HepG2 (cell line): ENCODE measurements around the gene IRS1. TPM values are rescaled to one million over a fixed set of nuclear protein-coding genes. Genes with fewer than 3 reads are reported as not detected.

ENCODE experiments used
- ATAC-seq: fragments of 200-7000 bp; cut with Tn5 transposase; 3 replicates; pipeline ENCODE4 v1.9.1; 2020; ENCODE audit warnings: mild to moderate bottlenecking, moderate library complexity
- BruUV-seq: library from RNA; stranded (reverse); fragments of 400-500 nt; replicated peaks from 2 replicates; lab custom pipeline; 2021; lab: Mats Ljungman, UMichigan
- CTCF ChIA-PET: fragments of 300-600 bp; formaldehyde crosslinking; extraction: SDS; loops from one replicate; lab custom pipeline; 2021; ENCODE audit warnings: low total read pairs, inconsistent platforms, low intra/inter-chr PET ratio; lab: Yijun Ruan, JAX
- POLR2A ChIA-PET: fragments of 350-600 bp; sonication (Branson Sonifier 250); formaldehyde crosslinking; loops from one replicate; lab custom pipeline; 2020; ENCODE audit warnings: antibody characterized with exemption, inconsistent platforms; lab: Yijun Ruan, JAX
- DNase-seq: peaks from one replicate; pipeline ENCODE4 v3.0.0-alpha.2; 2015; ENCODE audit warnings: low spot score
- FAIRE-seq: peaks from 3 replicates; lab custom pipeline; 2011; peaks lifted over from hg19 to GRCh38; lab: Jason Lieb, UNC
- H2AFZ ChIP-seq: one replicate; pipeline ENCODE4 v1.6.1; 2011; ENCODE audit warnings: low read length, inconsistent platforms
- H3K27ac ChIP-seq: fragments of 300-600 bp; 3 replicates; pipeline ENCODE4 v1.8.0; 2011; ENCODE audit warnings: mixed run types, mild to moderate bottlenecking, mixed read lengths, low read length, inconsistent platforms; ENCODE audit not compliant: insufficient read depth; ENCODE audit errors: extremely low read length
- H3K27me3 ChIP-seq, 2 experiments: fragments of 200-600 bp in 1 of 2; 2 replicates in 1 of 2; 3 replicates in 1 of 2; pipeline versions ENCODE4 v1.6.0 to v1.8.0; 2011; ENCODE audit warnings: low read length in 2 of 2, mild to moderate bottlenecking in 2 of 2, moderate library complexity in 2 of 2, inconsistent platforms in 1 of 2; ENCODE audit not compliant: insufficient read depth in 2 of 2, control insufficient read depth in 1 of 2
- H3K36me3 ChIP-seq, 2 experiments: fragments of 200-600 bp in 1 of 2; replicated peaks in 1 of 2; 2 replicates in 1 of 2; 3 replicates in 1 of 2; pipeline versions ENCODE4 v1.5.1 to v1.8.0; 2011; ENCODE audit warnings: low read length in 2 of 2, inconsistent platforms in 1 of 2; ENCODE audit not compliant: insufficient read depth in 2 of 2, control insufficient read depth in 1 of 2
- H3K4me1 ChIP-seq: 2 replicates; pipeline ENCODE4 v1.5.1; 2012; ENCODE audit warnings: low read length, inconsistent platforms; ENCODE audit not compliant: insufficient read depth
- H3K4me2 ChIP-seq: 2 replicates; pipeline ENCODE4 v1.6.0; 2011; ENCODE audit warnings: low read depth, low read length, inconsistent platforms
- H3K4me3 ChIP-seq, 3 experiments: fragments of 200-600 bp in 1 of 3; sonication (generic), shearing (Covaris generic) in 1 of 3; replicated peaks in 1 of 3; 2 replicates each; pipeline ENCODE4 v1.5.1; 2011 to 2016; ENCODE audit warnings: low read length in 3 of 3, inconsistent platforms in 2 of 3, low read depth in 2 of 3, mild to moderate bottlenecking in 2 of 3, control low read depth in 1 of 3, mixed read lengths in 1 of 3; ENCODE audit not compliant: insufficient read depth in 1 of 3
- H3K79me2 ChIP-seq: one replicate; pipeline ENCODE4 v1.6.1; 2011; ENCODE audit warnings: low read length, inconsistent platforms; ENCODE audit not compliant: insufficient read depth
- H3K9ac ChIP-seq: 2 replicates; pipeline ENCODE4 v1.6.0; 2011; ENCODE audit warnings: mild to moderate bottlenecking, low read depth, low read length, inconsistent platforms; ENCODE audit not compliant: insufficient read depth
- H3K9me3 ChIP-seq: 2 replicates; pipeline ENCODE4 v1.5.1; 2012; ENCODE audit warnings: mild to moderate bottlenecking, low read length
- H4K20me1 ChIP-seq: 2 replicates; pipeline ENCODE4 v1.6.0; 2011; ENCODE audit warnings: inconsistent platforms, mild to moderate bottlenecking, low read length, moderate library complexity; ENCODE audit not compliant: insufficient read depth
- MAFF ChIP-seq: IDR thresholded peaks from 2 replicates; pipeline ENCODE4 v1.6.1; 2011; ENCODE audit warnings: low read depth, low read length, improper control_type of control experiment
- MAFK ChIP-seq, 2 experiments: IDR thresholded peaks in 1 of 2; conservative IDR thresholded peaks in 1 of 2; 2 replicates each; pipeline ENCODE4 v1.6.1; 2011; ENCODE audit warnings: improper control_type of control experiment in 2 of 2, low read length in 2 of 2
- MTF1 ChIP-seq: sonication (generic); formaldehyde crosslinking; IDR thresholded peaks from 2 replicates; pipeline ENCODE4 v1.5.0; 2020; ENCODE audit warnings: missing genetic modification reagents
- SAP130 ChIP-seq: IDR thresholded peaks from 2 replicates; pipeline ENCODE4 v1.6.1; 2016; ENCODE audit warnings: low read depth
- THAP11 ChIP-seq: IDR thresholded peaks from 2 replicates; pipeline ENCODE4 v1.6.1; 2016; ENCODE audit warnings: missing biosample characterization, missing genetic modification reagents
- ZNF292 ChIP-seq: sonication (generic); formaldehyde crosslinking; IDR thresholded peaks from 2 replicates; pipeline ENCODE4 v1.8.1; 2022; ENCODE audit warnings: mild to moderate bottlenecking, low read depth, missing genetic modification reagents, borderline replicate concordance
- ZNF432 ChIP-seq: sonication (generic); formaldehyde crosslinking; IDR thresholded peaks from 2 replicates; pipeline ENCODE4 v1.5.0; 2020; ENCODE audit warnings: missing genetic modification reagents, mild to moderate bottlenecking, borderline replicate concordance
- WGBS: methylation state at CpG from one replicate; pipeline ENCODE4 v1.1.6; 2017; ENCODE audit warnings: low lambda C conversion rate; 5-methylcytosine and 5-hydroxymethylcytosine counted together
- in situ Hi-C: cut with HindIII; loops from 2 replicates; pipeline ENCODE4 v1.10.0; 2017; ENCODE audit warnings: low pct_unique_long_range_greater_than_20kb; ENCODE audit not compliant: extremely low pct_ligation_motif_present
- intact Hi-C: fragments of 100-400 bp; cut with micrococcal nuclease; formaldehyde crosslinking; loops from one replicate; pipeline ENCODE4 v1.10.0; 2022; ENCODE audit not compliant: unreplicated experiment
- polyA plus RNA-seq, 8 experiments: library from polyadenylated mRNA; depleted of rRNA in 3 of 8; stranded (reverse) in 7 of 8; unstranded in 1 of 8; fragments of >200 nt; fragmentation: Illumina TruSeq in 4 of 8; extraction: Trizol in 4 of 8; gene quantifications; 2 replicates each; pipeline versions ENCODE4 v1.2.1 to v1.2.3, GENCODE V29; 2011 to 2016; ENCODE audit warnings: low read depth in 4 of 8, missing spikeins in 1 of 8, mixed read lengths in 1 of 8; ENCODE audit not compliant: insufficient read depth in 1 of 8
- total RNA-seq, 5 experiments: library from RNA; depleted of rRNA; stranded (reverse); fragments of >200 nt; fragmentation: Illumina TruSeq; extraction: Trizol; gene quantifications; 2 replicates each; pipeline ENCODE4 v1.2.3, GENCODE V29; 2016; ENCODE audit warnings: low read depth in 1 of 5
- TF ChIP-seq, protein P1 (sequence below): sonication (generic); formaldehyde crosslinking; conservative IDR thresholded peaks from 2 replicates; pipeline ENCODE4 v1.4.0; 2020; ENCODE audit warnings: missing genetic modification reagents
- TF ChIP-seq, protein P2 (sequence below): IDR thresholded peaks from 2 replicates; pipeline ENCODE4 v1.6.1; 2018; ENCODE audit warnings: missing genetic modification reagents

The IRS1 gene
- total and polyA plus RNA-seq, 2 of the 13 experiments (the other 11 are each of a cell fraction or from before 2014, with no cell fraction given) = 8.7 to 9.0 TPM

DNA sequence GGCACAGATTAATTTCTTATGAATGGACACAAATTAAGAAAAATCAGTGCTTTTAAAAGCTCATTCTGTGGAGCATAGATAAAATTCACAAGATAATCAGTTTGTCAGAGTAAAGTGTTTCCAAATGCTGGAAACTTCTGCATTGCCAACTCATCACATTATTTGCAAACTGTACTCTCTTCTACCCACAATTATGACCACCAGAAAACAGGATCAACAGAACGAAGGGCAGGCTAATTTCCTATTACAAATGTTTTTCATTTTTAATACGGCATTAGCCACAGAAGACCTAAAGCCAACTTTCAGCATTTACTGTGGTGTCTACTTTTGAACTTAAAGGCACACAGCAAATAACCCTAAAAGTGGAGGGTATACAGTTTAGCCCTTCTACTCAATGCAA is 6.0 kb downstream of the IRS1 start:
- TF ChIP-seq ZNF292 (CRISPR knock-in tag) = no peak
- TF ChIP-seq ZNF432 = no peak
- TF ChIP-seq, protein P1, sequence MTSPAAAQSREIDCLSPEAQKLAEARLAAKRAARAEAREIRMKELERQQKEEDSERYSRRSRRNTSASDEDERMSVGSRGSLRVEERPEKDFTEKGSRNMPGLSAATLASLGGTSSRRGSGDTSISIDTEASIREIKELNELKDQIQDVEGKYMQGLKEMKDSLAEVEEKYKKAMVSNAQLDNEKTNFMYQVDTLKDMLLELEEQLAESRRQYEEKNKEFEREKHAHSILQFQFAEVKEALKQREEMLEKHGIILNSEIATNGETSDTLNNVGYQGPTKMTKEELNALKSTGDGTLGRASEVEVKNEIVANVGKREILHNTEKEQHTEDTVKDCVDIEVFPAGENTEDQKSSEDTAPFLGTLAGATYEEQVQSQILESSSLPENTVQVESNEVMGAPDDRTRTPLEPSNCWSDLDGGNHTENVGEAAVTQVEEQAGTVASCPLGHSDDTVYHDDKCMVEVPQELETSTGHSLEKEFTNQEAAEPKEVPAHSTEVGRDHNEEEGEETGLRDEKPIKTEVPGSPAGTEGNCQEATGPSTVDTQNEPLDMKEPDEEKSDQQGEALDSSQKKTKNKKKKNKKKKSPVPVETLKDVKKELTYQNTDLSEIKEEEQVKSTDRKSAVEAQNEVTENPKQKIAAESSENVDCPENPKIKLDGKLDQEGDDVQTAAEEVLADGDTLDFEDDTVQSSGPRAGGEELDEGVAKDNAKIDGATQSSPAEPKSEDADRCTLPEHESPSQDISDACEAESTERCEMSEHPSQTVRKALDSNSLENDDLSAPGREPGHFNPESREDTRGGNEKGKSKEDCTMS (CRISPR knock-in tag) = no peak
- peak; percentile 50 to 68 for TF ChIP-seq MAFK (conservative IDR thresholded peaks at IDR 0.05 in 1 of 2, IDR thresholded peaks at IDR 0.05 in 1 of 2; ENCODE audit: low read length in 2 of 2)
- TF ChIP-seq, protein P2, sequence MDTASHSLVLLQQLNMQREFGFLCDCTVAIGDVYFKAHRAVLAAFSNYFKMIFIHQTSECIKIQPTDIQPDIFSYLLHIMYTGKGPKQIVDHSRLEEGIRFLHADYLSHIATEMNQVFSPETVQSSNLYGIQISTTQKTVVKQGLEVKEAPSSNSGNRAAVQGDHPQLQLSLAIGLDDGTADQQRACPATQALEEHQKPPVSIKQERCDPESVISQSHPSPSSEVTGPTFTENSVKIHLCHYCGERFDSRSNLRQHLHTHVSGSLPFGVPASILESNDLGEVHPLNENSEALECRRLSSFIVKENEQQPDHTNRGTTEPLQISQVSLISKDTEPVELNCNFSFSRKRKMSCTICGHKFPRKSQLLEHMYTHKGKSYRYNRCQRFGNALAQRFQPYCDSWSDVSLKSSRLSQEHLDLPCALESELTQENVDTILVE (CRISPR knock-in tag) = peak; percentile 38; the same call in 1 of the 2 replicates
- TF ChIP-seq MAFF = peak; percentile 70
- 0 out of 2 replicates have a peak, but pooled peaks have one; percentile 3 for TF ChIP-seq SAP130 (CRISPR knock-in tag)
- TF ChIP-seq MTF1 (CRISPR knock-in tag) = no peak
- 0 out of 2 replicates have a peak, but pooled peaks have one; percentile 15 for TF ChIP-seq THAP11
- H3K79me2 ChIP-seq = peaks cover 77% of the 10 kb centered on the region
- H3K27me3 ChIP-seq = no peaks in the 10 kb centered on the region
- no peaks in the 10 kb centered on the region for H4K20me1 ChIP-seq
- DNase-seq (no peak), ATAC-seq (no peak), FAIRE-seq (no peak)
- ChIA-PET POLR2A (interaction anchor here (1.5 to 2.0 kb wide), 2 partner anchors 60 to 61 kb away, joined by 3 to 10 read pairs; no protein-coding TSS in a partner anchor), CTCF (no interaction called here)
- H3K9ac ChIP-seq = peak overlapping the region; percentile 61
- in situ Hi-C loops = loop anchor here (10.0 kb wide), 3 partner anchors 59 to 579 kb away; no protein-coding TSS in a partner anchor
- H2AFZ ChIP-seq = no peak overlapping the region
- peak overlapping the region; percentile 45 for H3K27ac ChIP-seq
- peaks cover 0 to 6% of the 10 kb centered on the region in 2 experiments; a peak in 2 of 5 replicates for H3K36me3 ChIP-seq
- peak overlapping the region; percentile 46 to 56 (median 50); a peak in 5 of 6 replicates for H3K4me3 ChIP-seq
- peak overlapping the region; percentile 77 for H3K4me2 ChIP-seq
- intact Hi-C loops = no loop called here
- no peaks in the 10 kb centered on the region for H3K9me3 ChIP-seq
- H3K4me1 ChIP-seq = peaks cover 83% of the 10 kb centered on the region
- WGBS = 44% methylated on average over 2 of the region's 2 CpGs
- BruUV-seq = no TSS peak
